GM12864 (cell line): ENCODE data around the gene NCAPG2.
"Not testable (repeated sequence)": the region's sequence is repeated elsewhere in the genome, so short reads cannot be mapped to it uniquely, and the experiment has no call there.

ENCODE experiments used
- DNase-seq: peaks from one replicate; pipeline ENCODE4 v3.0.0-alpha.2; 2011; ENCODE audit warnings: low read depth
- H3K4me3 ChIP-seq: 2 replicates; pipeline ENCODE4 v1.5.1; 2011; ENCODE audit warnings: mild to moderate bottlenecking, low read depth, low read length, control low read depth
- CTCF ChIP-seq: IDR thresholded peaks from 2 replicates; pipeline ENCODE4 v1.5.1; 2011; ENCODE audit warnings: low read depth, mild to moderate bottlenecking, moderate library complexity, low read length, control low read depth, inconsistent platforms; ENCODE audit errors: missing control alignments

NCAPG2 gene

GRCh38 chr7:158676171-158676840, 28.3 kb downstream of the NCAPG2 start:
- H3K4me3 ChIP-seq: no peak overlapping the region
- no peak for DNase-seq
- TF ChIP-seq CTCF: no peak

- no peak for DNase-seq
- TF ChIP-seq CTCF: no peak
Measured at GRCh38 chr7:158672975-158673374, 31.6 kb downstream of the NCAPG2 start.

GRCh38 chr7:158668086-158668485, 36.5 kb downstream of the NCAPG2 start:
- H3K4me3 ChIP-seq, DNase-seq: not testable (repeated sequence)

More at GRCh38 chr7:158672975-158673374, 31.6 kb downstream of the NCAPG2 start:
- no peak overlapping the region for H3K4me3 ChIP-seq

- DNase-seq, H3K4me3 ChIP-seq: not testable (repeated sequence)
Measured at GRCh38 chr7:158666966-158667678, 37.5 kb downstream of the NCAPG2 start.

GRCh38 chr7:158666401-158666800, 38.2 kb downstream of the NCAPG2 start:
- H3K4me3 ChIP-seq: no peak overlapping the region
- DNase-seq: no peak
- no peak for TF ChIP-seq CTCF

- no peak for TF ChIP-seq CTCF
- H3K4me3 ChIP-seq: no peak overlapping the region
Measured at GRCh38 chr7:158664406-158664805, 40.2 kb downstream of the NCAPG2 start.

GRCh38 chr7:158663428-158663741, 41.2 kb downstream of the NCAPG2 start:
- DNase-seq: no peak
- no peak for TF ChIP-seq CTCF
- H3K4me3 ChIP-seq: no peak overlapping the region

More at GRCh38 chr7:158664406-158664805, 40.2 kb downstream of the NCAPG2 start:
- no peak for DNase-seq

- TF ChIP-seq CTCF: no peak
- DNase-seq: no peak
- H3K4me3 ChIP-seq: no peak overlapping the region
Measured at GRCh38 chr7:158662610-158663427, 41.8 kb downstream of the NCAPG2 start.
